Astrocyte of the cerebellum (primary cell): ENCODE measurements around the gene ARHGEF19.

Experiments
- DNase-seq: peaks from one replicate; pipeline ENCODE4 v3.0.0-alpha.2; 2011; ENCODE audit warnings: low read depth
- H3K4me3 ChIP-seq: 2 replicates; pipeline ENCODE4 v1.5.1; 2011; ENCODE audit warnings: mild to moderate bottlenecking, low read depth, low read length, moderate library complexity
- in situ Hi-C: cut with HindIII; loops from 2 replicates; pipeline ENCODE4 v1.10.0; 2017; ENCODE audit warnings: low sequenced_read_pairs
- TF ChIP-seq, protein P1 (sequence below): IDR thresholded peaks from 2 replicates; pipeline ENCODE4 v1.5.1; 2012; ENCODE audit warnings: low read length, low read depth, moderate library complexity, mild to moderate bottlenecking; ENCODE audit errors: missing control alignments

ARHGEF19 gene

DNA sequence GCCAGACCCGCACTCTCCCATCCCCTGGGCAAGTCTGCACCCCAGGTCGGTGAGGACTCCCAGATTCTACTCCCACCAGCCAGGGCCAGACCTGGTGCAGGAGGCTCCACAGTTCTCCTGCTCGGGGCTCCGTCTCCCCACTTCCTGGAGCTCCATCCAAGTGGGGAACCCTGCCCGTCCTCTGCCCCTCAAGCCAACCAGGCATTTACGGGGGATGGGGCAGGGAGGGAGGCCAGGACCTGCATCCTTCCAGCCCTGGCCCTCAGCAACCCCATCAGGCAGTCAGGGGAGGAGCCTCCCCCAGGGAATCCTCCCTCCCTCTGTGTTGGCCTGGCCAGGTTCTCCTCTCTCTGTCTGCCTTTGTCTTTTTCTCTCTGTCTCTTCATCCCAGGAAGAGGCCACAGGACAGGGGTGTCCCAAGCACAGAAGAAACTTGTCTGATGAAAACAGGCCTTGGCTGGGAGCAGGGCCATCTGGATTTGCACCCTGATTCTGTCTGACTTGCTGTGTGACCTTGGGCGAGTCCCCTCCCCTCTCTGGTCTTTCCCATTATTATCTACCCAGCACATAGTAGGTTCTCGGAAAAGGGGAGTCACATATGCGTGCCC, 38.1 kb downstream of the ARHGEF19 start:
- TF ChIP-seq, protein P1, sequence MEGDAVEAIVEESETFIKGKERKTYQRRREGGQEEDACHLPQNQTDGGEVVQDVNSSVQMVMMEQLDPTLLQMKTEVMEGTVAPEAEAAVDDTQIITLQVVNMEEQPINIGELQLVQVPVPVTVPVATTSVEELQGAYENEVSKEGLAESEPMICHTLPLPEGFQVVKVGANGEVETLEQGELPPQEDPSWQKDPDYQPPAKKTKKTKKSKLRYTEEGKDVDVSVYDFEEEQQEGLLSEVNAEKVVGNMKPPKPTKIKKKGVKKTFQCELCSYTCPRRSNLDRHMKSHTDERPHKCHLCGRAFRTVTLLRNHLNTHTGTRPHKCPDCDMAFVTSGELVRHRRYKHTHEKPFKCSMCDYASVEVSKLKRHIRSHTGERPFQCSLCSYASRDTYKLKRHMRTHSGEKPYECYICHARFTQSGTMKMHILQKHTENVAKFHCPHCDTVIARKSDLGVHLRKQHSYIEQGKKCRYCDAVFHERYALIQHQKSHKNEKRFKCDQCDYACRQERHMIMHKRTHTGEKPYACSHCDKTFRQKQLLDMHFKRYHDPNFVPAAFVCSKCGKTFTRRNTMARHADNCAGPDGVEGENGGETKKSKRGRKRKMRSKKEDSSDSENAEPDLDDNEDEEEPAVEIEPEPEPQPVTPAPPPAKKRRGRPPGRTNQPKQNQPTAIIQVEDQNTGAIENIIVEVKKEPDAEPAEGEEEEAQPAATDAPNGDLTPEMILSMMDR: no peak
- no peak for DNase-seq
- in situ Hi-C loops: no loop called here
- H3K4me3 ChIP-seq: no peak overlapping the region

- TF ChIP-seq, protein P1: no peak
- no peak overlapping the region for H3K4me3 ChIP-seq
- no peak for DNase-seq
- in situ Hi-C loops: no loop called here
Measured at GRCh38 chr1:16173447-16174260, 38.8 kb downstream of the ARHGEF19 start.

GRCh38 chr1:16172964-16173446, 39.4 kb downstream of the ARHGEF19 start:
- TF ChIP-seq, protein P1: no peak
- no peak for DNase-seq
- in situ Hi-C loops: no loop called here
- H3K4me3 ChIP-seq: no peak overlapping the region

DNA sequence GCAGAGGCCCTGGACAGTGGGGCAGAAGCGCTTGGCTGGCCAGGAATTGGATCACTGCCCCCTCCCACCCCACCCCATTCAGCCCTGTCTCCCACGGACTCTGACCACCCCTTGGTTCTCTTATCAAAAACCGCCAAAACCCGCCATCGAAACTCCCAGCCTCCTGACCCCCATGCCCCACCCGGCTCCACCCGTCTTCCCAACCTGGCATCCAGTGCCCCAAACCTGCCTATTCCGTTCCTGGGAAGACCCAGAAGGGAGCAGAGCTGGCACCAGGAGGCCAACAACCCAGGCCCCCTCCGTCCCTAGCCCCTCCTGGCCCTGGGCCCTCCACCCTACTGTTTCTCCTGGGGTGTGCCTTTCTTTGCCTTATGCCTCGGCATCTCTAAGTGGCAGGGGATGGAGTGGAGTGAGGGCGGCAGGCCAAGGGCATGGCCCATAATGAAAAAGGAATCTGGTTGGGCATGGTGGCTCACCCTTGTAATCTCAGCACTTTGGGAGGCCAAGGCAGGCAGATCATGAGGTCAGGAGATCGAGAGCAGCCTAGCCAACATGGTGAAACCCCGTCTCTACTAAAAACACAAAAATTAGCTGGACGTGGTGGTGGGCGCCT, 40.1 kb downstream of the ARHGEF19 start:
- in situ Hi-C loops: no loop called here
- TF ChIP-seq, protein P1: no peak
- H3K4me3 ChIP-seq: no peak overlapping the region
- no peak for DNase-seq

- no peak overlapping the region for H3K4me3 ChIP-seq
- DNase-seq: no peak
- TF ChIP-seq, protein P1: no peak
- in situ Hi-C loops: no loop called here
Measured at GRCh38 chr1:16171314-16172151, 40.9 kb downstream of the ARHGEF19 start.

GRCh38 chr1:16170283-16170673, 42.2 kb downstream of the ARHGEF19 start:
- no peak overlapping the region for H3K4me3 ChIP-seq
- in situ Hi-C loops: no loop called here
- TF ChIP-seq, protein P1: no peak
- DNase-seq: no peak
